ENCODE data around the gene SPECC1. TPM values are rescaled to one million over a fixed set of nuclear protein-coding genes. Genes with fewer than 3 reads are reported as not detected.

Gene SPECC1
- total RNA-seq, 1 donor from 2014 or later: 76.4 TPM

GRCh38 chr17:20217677-20218076 is 208.5 kb downstream of the SPECC1 start:
- intact Hi-C loops (cut with DNase I): no loop called here
- H3K27me3 ChIP-seq: no peaks in the 10 kb centered on the region
- H3K9me3 ChIP-seq: peaks cover 0 to 8% of the 10 kb centered on the region in 2 donors
- no peak overlapping the region for H3K27ac ChIP-seq
- no peak for TF ChIP-seq CTCF (IDR thresholded peaks at IDR 0.05)
- no peaks in the 10 kb centered on the region for H3K36me3 ChIP-seq
- no peak overlapping the region for H3K4me3 ChIP-seq
- no peak for DNase-seq (ENCODE audit: low spot score in 2 of 2)
- H3K4me1 ChIP-seq: no peaks in the 10 kb centered on the region

- no peak overlapping the region for H3K27ac ChIP-seq
- no peak for TF ChIP-seq CTCF (IDR thresholded peaks at IDR 0.05)
- H3K4me1 ChIP-seq: peaks cover 0 to 4% of the 10 kb centered on the region in 2 donors
- DNase-seq (ENCODE audit: low spot score in 2 of 2): no peak
- H3K36me3 ChIP-seq: no peaks in the 10 kb centered on the region
- H3K9me3 ChIP-seq: peaks cover 0 to 8% of the 10 kb centered on the region in 2 donors
- H3K4me3 ChIP-seq: no peak overlapping the region
- intact Hi-C loops (cut with DNase I): no loop called here
- H3K27me3 ChIP-seq: no peaks in the 10 kb centered on the region
Measured at GRCh38 chr17:20218272-20218671, 209.1 kb downstream of the SPECC1 start.

GRCh38 chr17:20223808-20224328 is 214.7 kb downstream of the SPECC1 start:
- DNase-seq (ENCODE audit: low spot score in 2 of 2): no peak
- Histone ChIP-seq H3K36me3 (no peaks in the 10 kb centered on the region), H3K4me3 (no peak overlapping the region), H3K27ac (peak overlapping the region; percentile 31 to 73), H3K27me3 (no peaks in the 10 kb centered on the region), H3K4me1 (peaks cover 7 to 28% of the 10 kb centered on the region in 2 donors), H3K9me3 (peaks cover 0 to 8% of the 10 kb centered on the region in 2 donors)
- intact Hi-C loops (cut with DNase I): loop anchor here (10.0 kb wide), 1 partner anchor 229 kb away; no protein-coding TSS in a partner anchor
- no peak for TF ChIP-seq CTCF (IDR thresholded peaks at IDR 0.05)

GRCh38 chr17:20224379-20224778 is 215.2 kb downstream of the SPECC1 start:
- Histone ChIP-seq H3K27me3 (no peaks in the 10 kb centered on the region), H3K27ac (peak overlapping the region; percentile 31 to 73), H3K36me3 (no peaks in the 10 kb centered on the region), H3K9me3 (peaks cover 0 to 8% of the 10 kb centered on the region in 2 donors), H3K4me1 (peaks cover 7 to 32% of the 10 kb centered on the region in 2 donors), H3K4me3 (no peak overlapping the region)
- TF ChIP-seq CTCF (IDR thresholded peaks at IDR 0.05): no peak
- intact Hi-C loops (cut with DNase I): loop anchor here (10.0 kb wide), 1 partner anchor 230 kb away; no protein-coding TSS in a partner anchor
- no peak for DNase-seq (ENCODE audit: low spot score in 2 of 2)

GRCh38 chr17:20225162-20226115 is 216.3 kb downstream of the SPECC1 start:
- Histone ChIP-seq H3K4me3 (no peak overlapping the region), H3K9me3 (no peaks in the 10 kb centered on the region), H3K27ac (peak overlapping the region; percentile 6 to 73), H3K36me3 (no peaks in the 10 kb centered on the region), H3K4me1 (peaks cover 7 to 34% of the 10 kb centered on the region in 2 donors), H3K27me3 (no peaks in the 10 kb centered on the region)
- DNase-seq (ENCODE audit: low spot score in 2 of 2): no peak
- no peak for TF ChIP-seq CTCF (IDR thresholded peaks at IDR 0.05)
- intact Hi-C loops (cut with DNase I): loop anchor here (1.0 to 10.0 kb wide), 2 partner anchors 104 to 231 kb away; no protein-coding TSS in a partner anchor

Data from ascending aorta (tissue), 2 donors.